SK-N-DZ (cell line): ENCODE measurements around the gene PLCL2.
A peak's percentile ranks its signal among the peaks of the same experiment; 100 is the strongest.

Experiments used
- DNase-seq: peaks from one replicate; pipeline ENCODE4 v3.0.0-alpha.2; 2015; ENCODE audit warnings: low spot score

PLCL2 gene

DNA sequence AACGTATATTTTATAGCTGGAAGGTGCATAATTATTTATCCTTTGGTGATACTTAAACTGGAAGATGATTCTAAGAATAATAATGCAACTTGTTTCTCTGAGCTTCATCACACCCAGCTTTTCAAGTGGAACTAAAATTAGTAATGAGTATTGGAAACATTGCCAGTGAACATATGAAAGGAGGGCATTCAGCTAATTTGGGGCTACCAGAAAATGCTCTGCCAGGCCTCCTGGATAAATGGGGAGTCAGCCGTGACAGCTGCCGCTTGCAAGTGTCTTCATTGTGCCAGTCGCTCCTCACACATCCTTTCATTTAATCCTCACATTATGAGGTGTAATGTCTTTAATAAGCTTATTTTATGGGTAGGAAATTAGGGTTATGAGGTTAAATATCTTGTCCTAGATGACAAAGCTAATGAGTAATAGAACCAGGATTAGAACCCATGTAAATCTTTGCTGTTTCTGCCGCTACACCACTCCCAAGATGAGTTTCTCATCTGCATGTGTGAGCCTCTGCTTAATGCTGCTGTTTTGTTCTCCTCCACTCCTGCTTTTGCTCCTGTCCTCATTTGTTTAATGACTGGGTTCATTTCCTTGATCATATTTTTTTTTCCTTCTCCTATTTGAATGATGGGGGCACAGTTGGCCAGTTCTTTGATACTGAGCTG is 155.7 kb downstream of the PLCL2 start:
- no peak for DNase-seq

DNA sequence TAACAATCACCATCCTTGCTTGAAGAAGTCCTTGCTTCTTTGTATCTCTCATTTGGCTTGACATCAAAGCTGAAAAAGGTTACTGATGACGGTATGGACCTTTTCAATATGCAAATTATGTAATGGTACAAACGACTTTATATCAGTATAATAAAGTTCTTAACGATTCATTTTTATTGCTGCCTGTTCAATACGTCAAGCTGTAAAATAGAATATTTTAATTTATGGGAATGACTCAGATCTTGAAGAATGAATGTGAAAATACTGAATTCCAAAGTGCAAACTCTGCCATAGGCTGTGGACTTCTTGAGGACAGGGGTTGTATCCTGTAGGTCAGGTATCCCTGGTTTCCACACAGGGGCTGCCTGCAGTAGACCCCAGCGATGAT is 156.2 kb downstream of the PLCL2 start:
- no peak for DNase-seq

DNA sequence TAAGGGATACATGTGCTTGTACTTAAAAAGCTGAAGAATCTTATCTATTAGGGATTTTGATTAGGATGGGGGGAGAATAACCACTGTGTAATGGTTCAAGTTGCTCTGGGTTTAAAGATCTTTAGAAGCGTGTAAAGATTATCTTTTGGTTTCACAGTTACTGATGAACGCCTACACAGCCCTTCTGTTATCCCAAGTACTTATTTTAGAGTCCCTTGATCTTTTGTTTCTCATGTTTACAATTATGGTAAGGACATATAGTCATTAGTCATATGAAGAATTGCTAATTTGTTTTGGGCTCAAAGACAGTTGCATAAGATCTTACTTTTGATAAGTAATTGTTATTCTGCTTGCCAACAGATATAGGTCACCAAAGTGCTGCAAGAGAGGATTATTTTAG is 160.1 kb downstream of the PLCL2 start:
- no peak for DNase-seq

DNA sequence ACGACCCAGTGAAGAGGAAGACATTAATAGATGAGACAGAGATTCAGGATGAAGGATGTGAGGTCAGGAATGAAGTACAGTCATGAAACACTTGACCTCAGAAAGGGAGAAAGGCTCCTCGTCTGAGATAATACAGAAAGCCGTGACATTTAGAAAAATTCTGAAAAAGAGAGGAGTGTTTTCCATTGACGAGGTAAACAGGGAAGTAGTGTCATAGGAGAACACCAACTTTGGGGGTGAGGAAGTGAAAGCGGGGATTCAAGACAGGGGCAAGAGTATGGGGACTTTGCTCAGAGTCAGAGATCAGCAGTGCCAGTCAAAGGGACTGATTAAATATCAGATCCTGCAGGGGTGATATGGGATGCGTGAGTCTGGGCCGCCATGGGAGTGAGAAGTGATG is 160.9 kb downstream of the PLCL2 start:
- DNase-seq, result no peak

DNA sequence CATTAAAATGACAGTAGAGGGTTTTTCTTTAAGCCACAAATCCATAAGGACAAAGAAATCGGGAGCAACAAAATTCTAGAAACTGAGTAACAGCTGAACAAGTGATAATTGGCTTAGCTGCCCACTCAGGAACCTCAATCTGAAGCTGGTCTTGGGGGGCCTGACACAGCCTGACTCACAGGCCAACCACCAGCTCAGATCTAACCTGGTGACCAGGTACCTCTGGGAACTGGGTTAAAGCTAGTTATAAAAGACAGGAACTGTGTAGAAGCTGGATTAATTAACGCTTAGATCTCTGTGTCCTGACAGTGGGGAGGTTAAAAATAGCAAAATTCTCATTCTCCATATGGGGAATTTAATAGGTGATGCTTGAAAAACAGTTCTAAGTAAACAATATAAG is 161.9 kb downstream of the PLCL2 start:
- no peak for DNase-seq

DNA sequence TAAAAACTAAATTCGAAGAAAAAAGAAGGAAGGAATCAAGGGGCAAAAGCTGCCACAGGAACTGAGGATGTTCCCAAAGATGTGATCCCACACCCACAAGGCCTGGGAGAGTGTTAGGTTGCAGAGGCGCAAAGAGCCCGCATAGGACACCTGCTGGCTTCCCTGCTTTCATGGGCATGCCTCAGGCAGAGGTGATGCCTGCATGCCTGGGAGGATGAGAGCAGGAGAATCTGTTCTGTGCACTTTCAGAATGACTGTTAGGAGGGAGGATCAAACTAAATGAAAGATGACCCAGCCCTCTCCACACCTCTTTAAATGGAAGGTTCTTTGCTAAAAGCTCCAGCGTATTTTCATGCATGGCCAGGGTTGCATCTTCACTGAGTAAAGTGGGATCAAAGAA is 162.4 kb downstream of the PLCL2 start:
- peak; percentile 39 for DNase-seq

DNA sequence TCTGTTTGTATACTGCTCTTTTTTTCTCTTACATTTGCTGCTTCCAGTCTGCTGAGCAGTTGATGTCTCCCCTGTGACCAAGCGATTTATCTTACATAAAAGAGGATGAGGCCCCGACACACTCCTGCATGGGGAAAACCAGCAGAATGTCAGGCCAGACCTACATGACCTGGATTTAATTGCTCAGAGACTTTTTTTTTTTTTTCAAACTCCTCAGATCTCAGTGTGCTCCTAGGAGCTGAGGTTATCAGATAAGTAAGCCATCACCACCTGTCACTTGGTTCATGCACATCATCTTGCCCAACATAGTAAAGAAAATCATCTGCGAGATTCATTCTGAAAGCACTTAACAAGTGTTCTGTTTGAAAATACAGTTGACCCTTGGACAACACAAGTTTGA is 163.1 kb downstream of the PLCL2 start:
- peak; percentile 91 for DNase-seq

DNA sequence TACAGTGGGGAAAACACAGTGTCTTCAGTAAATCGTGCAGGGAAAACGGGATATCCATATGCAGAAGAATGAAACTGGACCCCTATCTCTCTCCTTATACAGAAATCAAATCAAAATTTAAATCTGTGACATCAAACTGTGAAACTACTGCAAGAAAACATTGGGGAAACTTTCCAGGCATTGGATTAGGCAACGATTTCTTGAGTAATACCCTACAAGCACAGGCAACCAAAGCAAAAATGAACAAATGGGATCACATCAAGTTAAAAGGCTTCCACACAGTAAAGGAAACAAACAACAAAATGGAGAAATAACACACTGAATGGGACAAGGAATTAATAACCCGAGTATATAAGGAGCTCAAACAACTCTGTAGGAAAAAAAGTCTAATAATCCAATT is 165.3 kb downstream of the PLCL2 start:
- no peak for DNase-seq

DNA sequence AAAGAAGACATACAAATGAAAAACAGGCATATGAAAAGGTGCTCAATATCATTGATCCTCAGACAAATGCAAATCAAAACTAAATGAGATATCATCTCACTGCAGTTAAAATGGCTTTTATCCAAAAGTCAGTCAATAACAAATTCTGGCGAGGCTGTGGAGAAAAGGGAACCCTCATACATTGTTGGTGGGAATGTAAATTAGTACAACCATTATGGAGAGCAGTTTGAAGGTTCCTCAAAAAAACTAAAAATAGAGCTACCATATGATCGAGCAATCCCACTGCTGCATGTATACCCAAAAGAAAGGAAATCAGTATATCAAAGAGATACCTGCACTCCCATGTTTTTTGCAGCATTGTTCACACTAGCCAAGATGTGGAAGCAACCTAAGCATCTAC is 165.8 kb downstream of the PLCL2 start:
- no peak for DNase-seq

DNA sequence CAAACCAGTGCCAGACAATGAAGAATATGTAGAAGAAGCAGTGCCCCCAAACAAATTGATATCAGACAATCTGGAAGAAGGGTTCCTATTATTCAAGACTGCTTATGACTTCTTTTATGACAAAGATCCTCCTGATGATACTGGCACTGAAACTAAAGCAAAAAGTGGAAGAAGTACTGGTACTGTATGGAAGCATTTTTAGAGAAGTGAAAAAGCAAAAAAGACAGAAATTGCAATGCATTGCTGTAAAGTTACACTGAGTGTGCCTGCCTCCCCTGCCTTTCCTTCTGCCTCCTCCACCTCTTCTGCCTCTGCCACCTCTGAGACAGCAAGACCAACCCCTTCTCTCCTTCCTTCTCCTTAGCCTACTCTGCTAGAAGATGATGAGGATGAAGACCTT is 167.6 kb downstream of the PLCL2 start:
- DNase-seq, result no peak

DNA sequence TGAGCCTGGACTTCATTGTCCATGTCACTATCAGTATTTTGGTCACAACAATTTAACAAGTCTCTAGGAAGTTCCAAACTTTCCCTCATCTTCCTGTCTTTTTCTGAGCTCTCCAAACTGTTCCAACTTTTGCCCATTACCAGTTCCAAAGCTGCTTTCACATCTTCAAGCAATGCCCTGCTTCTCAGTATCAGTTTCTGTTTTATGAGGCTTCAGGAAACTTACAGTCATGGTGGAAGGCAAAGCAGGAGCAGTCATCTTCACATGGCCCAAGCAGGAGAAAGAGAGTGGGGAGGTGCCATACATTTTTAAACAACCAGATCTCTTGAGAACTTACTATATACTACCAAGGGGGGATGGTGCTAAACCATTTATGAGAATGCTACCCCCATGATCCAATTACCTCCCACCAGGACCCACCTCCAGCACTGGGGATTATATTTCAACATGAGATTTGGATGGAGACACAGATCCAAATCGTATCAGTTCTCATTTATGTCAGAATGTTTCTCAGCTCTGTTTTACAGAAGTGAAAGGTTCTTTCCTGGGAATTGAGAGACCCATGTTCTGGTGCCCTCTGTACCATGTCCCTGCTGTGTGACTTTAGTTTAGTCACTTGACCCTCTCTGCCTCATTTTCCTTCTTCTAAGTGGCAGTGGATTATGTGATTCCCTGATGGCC is 169.7 kb downstream of the PLCL2 start:
- no peak for DNase-seq

DNA sequence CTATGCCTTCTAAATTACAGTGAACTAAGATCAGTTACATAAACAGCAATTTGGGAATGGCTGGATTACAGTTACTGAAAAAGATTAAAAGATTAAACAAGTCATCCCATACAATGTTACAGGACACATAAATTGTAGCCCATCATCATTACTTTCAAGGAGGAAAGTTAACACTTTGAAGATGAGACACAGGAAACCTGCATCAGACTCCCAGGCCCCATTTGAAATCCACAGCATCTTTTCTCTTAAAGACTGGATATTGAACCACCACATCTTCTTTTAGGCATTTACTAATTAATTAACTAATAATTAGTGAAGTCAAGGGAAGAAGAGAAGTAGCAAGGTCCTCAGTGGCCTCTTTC is 170.2 kb downstream of the PLCL2 start:
- no peak for DNase-seq

DNA sequence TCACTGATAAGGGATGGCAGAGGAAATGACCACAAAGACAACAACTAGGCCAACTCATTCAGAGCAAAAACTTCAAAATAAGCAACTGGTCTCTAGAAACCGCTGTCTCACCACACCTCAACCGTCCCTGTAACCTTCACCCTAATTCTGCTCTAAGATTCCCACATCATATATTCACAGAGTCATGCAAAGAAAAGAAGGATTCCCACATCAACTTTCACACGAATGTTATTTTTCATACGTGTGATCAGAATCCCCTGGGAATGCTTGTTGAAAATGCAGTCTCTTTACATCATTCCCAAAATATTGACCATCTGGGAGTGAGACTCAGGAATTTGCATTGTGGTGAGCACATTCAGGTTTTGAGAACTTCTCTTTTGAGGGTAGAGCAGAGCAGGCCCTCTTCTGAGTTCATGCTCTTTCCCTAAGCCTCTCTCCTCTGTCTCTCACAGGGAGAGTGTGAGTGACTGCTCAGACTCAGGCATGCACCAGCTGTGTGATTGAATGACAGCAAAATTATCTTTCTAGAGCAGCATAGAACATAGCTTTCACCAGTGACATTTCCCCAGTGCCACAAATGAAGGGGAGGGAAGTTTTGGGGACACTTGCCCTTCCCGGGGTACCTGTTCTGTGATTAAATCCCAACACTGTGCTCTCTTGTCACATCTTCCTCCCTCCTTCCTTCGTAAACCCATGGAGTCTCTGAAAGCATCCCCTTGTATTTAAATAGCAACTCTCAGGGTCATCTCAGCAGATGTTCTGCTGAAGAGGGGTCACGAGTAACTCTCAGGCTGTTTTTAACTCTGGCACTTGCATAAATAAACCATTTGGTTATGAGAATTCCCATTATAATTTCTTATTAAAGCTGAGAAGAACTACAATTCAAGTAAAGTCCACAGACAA is 170.9 kb downstream of the PLCL2 start:
- no peak for DNase-seq

DNA sequence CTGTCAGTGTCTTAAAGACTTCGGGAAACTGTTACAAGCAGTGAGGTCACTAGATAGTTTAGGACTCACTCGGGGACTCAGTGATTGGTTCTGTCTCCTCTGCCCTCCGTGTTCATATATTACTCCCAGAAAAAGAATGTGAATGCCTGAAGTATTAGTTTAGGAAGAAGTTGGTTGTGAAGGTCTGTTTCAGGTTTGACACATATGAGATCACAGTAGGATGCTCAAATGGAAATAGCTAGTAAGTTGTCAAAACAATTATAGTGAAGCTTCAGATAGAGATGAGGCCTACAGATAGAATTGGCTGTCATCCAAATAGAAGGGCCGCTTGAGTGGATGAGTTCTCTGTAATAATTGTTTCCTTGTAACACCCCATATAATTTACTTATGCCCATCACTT is 172.6 kb downstream of the PLCL2 start:
- no peak for DNase-seq

DNA sequence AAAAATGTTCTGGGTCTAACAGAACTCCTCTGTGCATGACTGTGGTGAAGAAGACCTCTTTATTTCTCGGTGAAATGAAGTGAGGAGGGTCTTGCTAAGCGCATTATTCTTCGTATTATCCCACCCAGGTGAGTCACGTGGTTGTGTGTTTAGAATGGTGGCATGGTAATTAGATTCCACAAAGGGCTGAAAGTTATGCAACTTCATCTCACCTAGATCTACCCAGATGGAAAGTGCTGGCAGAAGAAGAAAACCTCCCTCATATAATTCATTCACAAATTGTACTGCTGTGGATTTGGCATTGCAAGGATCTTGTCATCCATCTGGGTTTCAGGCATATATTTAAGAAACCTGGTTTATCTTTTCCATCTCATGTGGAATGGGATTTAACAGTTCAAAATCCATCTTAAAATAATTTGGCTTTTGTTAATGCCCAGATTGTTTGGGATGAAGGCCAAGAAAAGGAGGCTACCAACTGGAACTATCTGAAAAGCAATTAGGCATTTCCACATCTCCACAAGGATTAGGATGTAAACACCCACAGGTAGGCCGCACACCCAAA is 175.3 kb downstream of the PLCL2 start:
- DNase-seq, result no peak

DNA sequence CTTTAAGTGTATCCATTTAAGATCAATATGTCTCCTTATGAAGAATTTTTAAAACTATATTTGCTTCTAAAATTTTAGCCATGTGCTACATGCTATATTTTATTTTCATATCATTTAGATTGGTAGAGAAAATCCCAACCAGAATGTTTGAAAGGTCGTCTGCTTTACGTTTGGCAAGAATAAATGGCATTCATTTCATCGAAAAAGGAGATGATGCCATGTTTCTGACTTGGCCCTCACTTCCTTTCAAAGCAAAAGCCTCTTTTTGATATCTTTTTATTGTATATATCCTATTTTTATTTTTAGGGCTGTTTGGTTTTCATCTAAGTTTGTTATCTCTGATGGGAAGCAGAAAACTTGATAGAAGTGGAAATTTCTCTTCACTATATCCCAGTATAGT is 176.2 kb downstream of the PLCL2 start:
- no peak for DNase-seq

DNA sequence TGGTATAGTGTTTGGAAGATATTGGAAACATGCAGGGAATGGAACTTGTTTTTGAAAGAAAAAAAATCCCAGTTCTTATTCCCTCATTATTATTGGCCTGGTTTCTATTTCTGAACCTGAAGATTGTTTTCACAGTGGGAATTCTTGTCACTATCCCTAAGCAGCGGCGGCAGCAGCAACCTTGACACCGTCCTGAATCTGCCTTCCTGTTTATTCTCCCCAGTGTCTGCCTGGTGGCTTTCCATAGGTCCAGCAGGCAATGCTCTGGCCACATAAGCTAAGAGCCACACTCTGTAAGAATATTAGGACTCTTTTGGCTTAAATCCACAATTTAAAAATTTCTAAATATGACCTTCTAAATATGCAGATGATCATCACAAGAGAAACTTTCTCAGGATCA is 178.0 kb downstream of the PLCL2 start:
- DNase-seq, result no peak

DNA sequence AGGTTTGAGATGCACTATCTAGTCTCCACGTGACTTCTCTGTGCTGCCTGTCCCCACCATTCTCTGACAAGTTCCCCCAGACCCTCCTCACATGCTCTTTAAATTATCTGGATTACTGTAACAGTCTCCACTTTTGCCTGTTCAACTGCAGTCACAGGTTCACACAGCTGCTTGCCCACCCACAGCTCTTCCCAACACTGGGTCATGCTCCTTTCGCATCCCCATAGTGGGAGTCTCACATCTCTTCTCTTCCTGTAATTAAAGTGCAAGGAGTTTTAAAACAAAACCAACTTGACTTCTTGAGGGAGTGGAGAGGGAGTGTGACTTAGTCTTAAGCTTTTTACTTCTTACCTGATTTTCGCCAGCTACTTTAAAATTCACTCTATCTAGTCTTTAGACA is 178.8 kb downstream of the PLCL2 start:
- DNase-seq, result peak; percentile 35

DNA sequence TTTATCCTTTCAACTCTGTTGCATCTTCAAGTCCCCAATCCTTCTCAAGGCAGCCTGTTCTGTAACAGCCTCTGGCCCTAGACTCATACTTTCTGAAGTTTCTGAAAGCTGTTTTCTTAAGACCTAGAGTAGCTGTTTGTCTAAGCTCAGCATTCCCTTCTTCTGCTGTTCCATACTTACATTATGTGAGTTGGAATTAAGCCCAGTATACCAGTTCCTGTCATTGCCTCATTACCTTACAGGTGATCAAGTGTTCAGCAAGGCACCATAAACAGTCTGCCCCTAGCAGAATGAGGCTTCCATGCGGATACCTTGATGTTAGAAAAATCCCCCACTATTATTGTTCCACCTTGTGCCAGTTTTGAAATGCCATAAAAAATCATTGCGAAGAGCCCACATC is 180.6 kb downstream of the PLCL2 start:
- DNase-seq, result no peak

DNA sequence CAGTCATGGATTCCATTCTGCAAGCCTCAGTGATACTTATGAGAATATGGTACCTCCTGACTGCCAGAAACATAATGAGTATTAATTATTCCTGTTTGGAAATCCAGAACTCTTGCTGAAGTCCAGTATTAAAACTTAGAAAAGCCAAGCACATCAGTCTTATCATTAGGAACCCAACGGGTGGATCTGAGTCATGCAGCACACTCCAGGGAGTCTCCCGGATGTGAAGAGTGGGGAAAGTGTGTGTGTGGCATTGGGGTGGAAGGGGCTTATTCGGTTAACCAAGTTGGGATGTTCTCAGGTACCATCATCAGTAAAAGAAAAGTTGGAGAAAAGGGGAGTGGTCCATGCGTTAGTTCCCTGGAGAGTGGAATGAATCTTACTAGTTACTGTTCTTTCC is 181.1 kb downstream of the PLCL2 start:
- no peak for DNase-seq

DNA sequence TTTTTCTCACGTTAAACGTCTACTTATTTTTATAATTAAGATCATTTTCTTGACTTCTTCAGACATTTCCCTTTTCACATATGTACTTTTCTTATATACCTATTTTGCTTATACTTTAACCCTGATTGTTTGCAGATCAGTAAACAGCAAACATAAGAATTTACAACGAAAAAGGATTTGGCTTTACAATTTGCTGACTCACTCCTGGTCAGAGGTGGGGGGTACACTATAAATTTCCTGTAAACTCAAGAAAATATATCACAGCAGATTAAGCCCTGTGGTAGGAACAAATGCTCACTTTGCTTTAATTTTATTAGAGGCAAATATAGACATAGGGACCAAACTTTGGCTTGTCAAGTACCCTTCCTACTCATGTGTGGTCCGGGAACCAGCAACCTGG is 185.0 kb downstream of the PLCL2 start:
- no peak for DNase-seq

DNA sequence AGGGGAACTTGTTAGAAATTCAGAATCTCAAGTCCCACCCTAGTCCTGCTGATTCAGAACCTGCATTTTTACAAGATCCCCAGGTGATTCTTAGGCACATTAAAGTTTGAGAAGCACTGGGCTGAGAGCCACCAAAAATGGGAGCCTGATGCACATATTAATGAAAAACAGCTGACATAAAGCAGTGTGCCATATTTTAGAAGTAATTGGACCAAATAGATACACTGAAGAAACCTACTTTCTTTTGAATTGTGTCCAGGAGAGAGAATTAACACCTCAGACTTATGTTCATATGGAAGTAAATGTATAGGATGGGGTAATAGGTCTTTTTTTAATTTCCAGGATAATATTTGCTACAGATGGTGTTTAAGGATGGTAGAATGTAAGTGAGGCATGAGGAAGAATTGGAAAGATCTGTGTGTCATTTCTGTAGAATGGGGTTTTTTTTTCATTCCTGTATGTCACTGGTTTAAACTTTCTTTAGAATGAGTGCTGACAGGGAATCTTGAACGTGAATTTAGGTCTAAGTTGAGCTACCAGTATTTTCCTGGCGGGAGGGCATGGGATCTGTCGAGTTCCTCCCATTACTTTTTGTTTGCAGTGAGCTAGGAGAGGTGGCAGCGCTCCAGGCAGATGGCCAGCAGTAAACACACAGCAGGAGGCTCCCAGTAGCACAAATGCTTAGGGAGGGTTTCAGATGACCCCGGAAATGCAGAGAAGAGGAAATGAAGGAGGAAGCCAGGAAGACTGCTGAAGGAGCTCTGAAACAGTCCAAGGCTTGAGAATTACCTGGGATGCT is 185.6 kb downstream of the PLCL2 start:
- no peak for DNase-seq
